Breast epithelium (tissue), 4 donors: ENCODE measurements around the gene MICALL2. TPM values are rescaled to one million over a fixed set of nuclear protein-coding genes. Genes with fewer than 3 reads are reported as not detected.

Source experiments
- DNase-seq, 2 donors: peaks; one replicate each; pipeline ENCODE4 v3.0.0-alpha.2; 2019; ENCODE audit warnings: low spot score in 2 of 2
- H3K27ac ChIP-seq, 2 donors: fragments of 200-600 bp; sonication (generic) in 1 of 2; one replicate each; pipeline ENCODE4 v1.5.1; 2016 to 2019; ENCODE audit warnings: mild to moderate bottlenecking in 1 of 2
- H3K27me3 ChIP-seq, 2 donors: fragments of 200-600 bp; sonication (generic) in 1 of 2; one replicate each; pipeline versions ENCODE4 v1.5.1 to v1.6.0; 2017 to 2019; ENCODE audit warnings: control low read depth in 1 of 2, mild to moderate bottlenecking in 1 of 2
- H3K36me3 ChIP-seq: fragments of 200-600 bp; one replicate; pipeline ENCODE4 v1.5.1; 2019
- H3K4me1 ChIP-seq, 2 donors: fragments of 200-600 bp; sonication (generic); one replicate each; pipeline ENCODE4 v1.5.1; 2016 to 2019; ENCODE audit warnings: control low read depth in 1 of 2
- H3K4me3 ChIP-seq, 3 donors: fragments of 200-600 bp; sonication (generic); 1 replicate in 2 of 3; 2 replicates in 1 of 3; pipeline ENCODE4 v1.5.1; 2016 to 2019; ENCODE audit warnings: mild to moderate bottlenecking in 3 of 3, moderate library complexity in 2 of 3
- H3K9me3 ChIP-seq, 2 donors: fragments of 200-600 bp; sonication (generic) in 1 of 2; one replicate each; pipeline ENCODE4 v1.5.1; 2016 to 2019; ENCODE audit warnings: control low read depth in 1 of 2
- CTCF ChIP-seq, 3 donors: fragments of 450-650 bp; IDR thresholded peaks; one replicate each; pipeline ENCODE4 v1.5.1; 2016 to 2017; ENCODE audit warnings: antibody characterized with exemption in 3 of 3, mild to moderate bottlenecking in 3 of 3, moderate library complexity in 3 of 3
- POLR2A ChIP-seq: fragments of 450-650 bp; IDR thresholded peaks from one replicate; pipeline ENCODE4 v1.6.1; 2016; ENCODE audit warnings: antibody characterized with exemption, mild to moderate bottlenecking, moderate library complexity
- POLR2AphosphoS5 ChIP-seq, 3 donors: sonication (generic); formaldehyde crosslinking; IDR thresholded peaks; one replicate each; pipeline ENCODE4 v1.6.1; 2017; ENCODE audit warnings: antibody characterized with exemption in 3 of 3
- intact Hi-C: fragments of 100-400 bp; cut with DNase I; formaldehyde crosslinking; loops from one replicate; pipeline ENCODE4 v1.15.1; 2023; ENCODE audit warnings: low total_unique reads
- total RNA-seq, 3 donors: library from RNA; depleted of rRNA; stranded (reverse); fragments of >200 nt; gene quantifications; one replicate each; pipeline ENCODE4 v1.1.0, GENCODE V29; 2016

MICALL2 gene
- total RNA-seq, 3 donors from 2014 or later = 4.0 to 20.0 (median 15.8) TPM

- H3K4me3 ChIP-seq = no peak overlapping the region
- H3K36me3 ChIP-seq = no peaks in the 10 kb centered on the region
- H3K27me3 ChIP-seq = peaks cover 0 to 47% of the 10 kb centered on the region in 2 donors
- H3K27ac ChIP-seq = no peak overlapping the region
- TF ChIP-seq CTCF (IDR thresholded peaks at IDR 0.05) (no peak), POLR2AphosphoS5 (IDR thresholded peaks at IDR 0.05) (no peak), POLR2A (no peak)
- H3K4me1 ChIP-seq = no peaks in the 10 kb centered on the region
- intact Hi-C loops = loop anchor here (1.0 kb wide), 1 partner anchor 36 kb away; no protein-coding TSS in a partner anchor
- H3K9me3 ChIP-seq = peaks cover 25 to 32% of the 10 kb centered on the region in 2 donors
- DNase-seq = no peak
Observed at GRCh38 chr7:1395211-1396070, 63.8 kb downstream of the MICALL2 start.

GRCh38 chr7:1394371-1394770, 64.9 kb downstream of the MICALL2 start:
- Histone ChIP-seq H3K27me3 (peaks cover 0 to 43% of the 10 kb centered on the region in 2 donors), H3K4me1 (no peaks in the 10 kb centered on the region), H3K4me3 (no peak overlapping the region), H3K9me3 (peaks cover 25 to 32% of the 10 kb centered on the region in 2 donors), H3K36me3 (no peaks in the 10 kb centered on the region), H3K27ac (no peak overlapping the region)
- TF ChIP-seq POLR2A (no peak), CTCF (IDR thresholded peaks at IDR 0.05) (no peak), POLR2AphosphoS5 (IDR thresholded peaks at IDR 0.05) (no peak)
- intact Hi-C loops = no loop called here
- DNase-seq = no peak

GRCh38 chr7:1393421-1393820, 65.8 kb downstream of the MICALL2 start:
- peaks cover 0 to 44% of the 10 kb centered on the region in 2 donors for H3K27me3 ChIP-seq
- DNase-seq = no peak
- TF ChIP-seq POLR2A = no peak
- TF ChIP-seq CTCF (IDR thresholded peaks at IDR 0.05) = no peak
- TF ChIP-seq POLR2AphosphoS5 (IDR thresholded peaks at IDR 0.05) = no peak
- intact Hi-C loops = no loop called here
- H3K4me1 ChIP-seq = no peaks in the 10 kb centered on the region
- no peak overlapping the region for H3K4me3 ChIP-seq
- no peaks in the 10 kb centered on the region for H3K36me3 ChIP-seq
- peaks cover 25 to 32% of the 10 kb centered on the region in 2 donors for H3K9me3 ChIP-seq
- no peak overlapping the region for H3K27ac ChIP-seq

- H3K27me3 ChIP-seq = peaks cover 0 to 52% of the 10 kb centered on the region in 2 donors
- TF ChIP-seq CTCF (IDR thresholded peaks at IDR 0.05) (no peak), POLR2AphosphoS5 (IDR thresholded peaks at IDR 0.05) (no peak), POLR2A (no peak)
- H3K36me3 ChIP-seq = no peaks in the 10 kb centered on the region
- peaks cover 25 to 32% of the 10 kb centered on the region in 2 donors for H3K9me3 ChIP-seq
- H3K4me3 ChIP-seq = no peak overlapping the region
- no peak overlapping the region for H3K27ac ChIP-seq
- no peaks in the 10 kb centered on the region for H3K4me1 ChIP-seq
- intact Hi-C loops = no loop called here
- DNase-seq = no peak
Observed at GRCh38 chr7:1392556-1392955, 66.7 kb downstream of the MICALL2 start.

- H3K4me3 ChIP-seq = no peak overlapping the region
- no peak for DNase-seq
- intact Hi-C loops = no loop called here
- H3K27ac ChIP-seq = no peak overlapping the region
- TF ChIP-seq POLR2AphosphoS5 (IDR thresholded peaks at IDR 0.05) (no peak), POLR2A (no peak)
- no peaks in the 10 kb centered on the region for H3K36me3 ChIP-seq
- peaks cover 25 to 32% of the 10 kb centered on the region in 2 donors for H3K9me3 ChIP-seq
- peaks cover 0 to 60% of the 10 kb centered on the region in 2 donors for H3K27me3 ChIP-seq
- no peaks in the 10 kb centered on the region for H3K4me1 ChIP-seq
Observed at GRCh38 chr7:1391449-1391848, 67.8 kb downstream of the MICALL2 start.
